DND-41 (cell line): ENCODE measurements around the gene ZNF699.

Experiments used
- EZH2 ChIP-seq: IDR thresholded peaks from 3 replicates; pipeline ENCODE4 v1.6.1; 2012; ENCODE audit warnings: borderline replicate concordance, low read depth, mild to moderate bottlenecking, moderate library complexity, low read length, inconsistent platforms; ENCODE audit not compliant: severe bottlenecking
- TF ChIP-seq, protein P1 (sequence below): IDR thresholded peaks from 2 replicates; pipeline ENCODE4 v1.5.1; 2012; ENCODE audit warnings: borderline replicate concordance, low read length, moderate library complexity, mild to moderate bottlenecking; ENCODE audit not compliant: poor library complexity, severe bottlenecking; ENCODE audit errors: extremely low read depth

DNA sequence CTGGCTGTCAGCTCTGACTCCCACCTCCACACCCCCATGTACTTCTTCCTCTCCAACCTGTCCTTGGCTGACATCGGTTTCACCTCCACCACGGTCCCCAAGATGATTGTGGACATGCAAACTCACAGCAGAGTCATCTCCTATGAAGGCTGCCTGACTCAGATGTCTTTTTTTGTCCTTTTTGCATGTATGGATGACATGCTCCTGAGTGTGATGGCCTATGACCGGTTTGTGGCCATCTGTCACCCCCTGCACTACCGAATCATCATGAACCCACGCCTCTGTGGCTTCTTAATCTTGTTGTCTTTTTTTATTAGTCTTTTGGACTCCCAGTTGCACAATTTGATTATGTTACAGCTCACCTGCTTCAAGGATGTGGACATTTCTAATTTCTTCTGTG lies 58.4 kb downstream of the ZNF699 start:
- TF ChIP-seq, protein P1, sequence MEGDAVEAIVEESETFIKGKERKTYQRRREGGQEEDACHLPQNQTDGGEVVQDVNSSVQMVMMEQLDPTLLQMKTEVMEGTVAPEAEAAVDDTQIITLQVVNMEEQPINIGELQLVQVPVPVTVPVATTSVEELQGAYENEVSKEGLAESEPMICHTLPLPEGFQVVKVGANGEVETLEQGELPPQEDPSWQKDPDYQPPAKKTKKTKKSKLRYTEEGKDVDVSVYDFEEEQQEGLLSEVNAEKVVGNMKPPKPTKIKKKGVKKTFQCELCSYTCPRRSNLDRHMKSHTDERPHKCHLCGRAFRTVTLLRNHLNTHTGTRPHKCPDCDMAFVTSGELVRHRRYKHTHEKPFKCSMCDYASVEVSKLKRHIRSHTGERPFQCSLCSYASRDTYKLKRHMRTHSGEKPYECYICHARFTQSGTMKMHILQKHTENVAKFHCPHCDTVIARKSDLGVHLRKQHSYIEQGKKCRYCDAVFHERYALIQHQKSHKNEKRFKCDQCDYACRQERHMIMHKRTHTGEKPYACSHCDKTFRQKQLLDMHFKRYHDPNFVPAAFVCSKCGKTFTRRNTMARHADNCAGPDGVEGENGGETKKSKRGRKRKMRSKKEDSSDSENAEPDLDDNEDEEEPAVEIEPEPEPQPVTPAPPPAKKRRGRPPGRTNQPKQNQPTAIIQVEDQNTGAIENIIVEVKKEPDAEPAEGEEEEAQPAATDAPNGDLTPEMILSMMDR: no peak
- no peak for TF ChIP-seq EZH2
